CD4-positive, CD25-positive, alpha-beta regulatory T cell (primary cell): Measurements from ENCODE around the gene FAM53B. TPM values are rescaled to one million over a fixed set of nuclear protein-coding genes. Genes with fewer than 3 reads are reported as not detected.

Source experiments
- ATAC-seq, 2 donors: fragments of 150-1000 bp; cut with Tn5 transposase; one replicate each; pipeline ENCODE4 v1.10.0; 2021; ENCODE audit warnings: low read depth in 2 of 2, moderate number of reproducible peaks in 2 of 2, moderate library complexity in 1 of 2
- DNase-seq, 3 donors: peaks; one replicate each; pipeline versions ENCODE4 v3.0.0 to v3.0.0-alpha.2; 2012 to 2022; ENCODE audit warnings: mixed read lengths in 1 of 3
- H3K27ac ChIP-seq: one replicate; pipeline ENCODE4 v1.7.0; 2013; ENCODE audit warnings: mild to moderate bottlenecking, low read length; ENCODE audit not compliant: insufficient read depth, poor library complexity, severe bottlenecking
- H3K27me3 ChIP-seq: one replicate; pipeline ENCODE4 v1.7.0; 2013; ENCODE audit warnings: low read length; ENCODE audit not compliant: control insufficient read depth, insufficient read depth
- H3K36me3 ChIP-seq: one replicate; pipeline ENCODE4 v1.7.0; 2013; ENCODE audit warnings: mild to moderate bottlenecking, low read length, moderate library complexity; ENCODE audit not compliant: control insufficient read depth, insufficient read depth
- H3K4me1 ChIP-seq: 2 replicates; pipeline ENCODE4 v1.7.0; 2013; ENCODE audit warnings: mild to moderate bottlenecking, low read length; ENCODE audit not compliant: insufficient read depth, control insufficient read depth, poor library complexity, severe bottlenecking
- H3K4me3 ChIP-seq: one replicate; pipeline ENCODE4 v1.7.0; 2013; ENCODE audit warnings: low read depth, mild to moderate bottlenecking, low read length, moderate library complexity
- H3K9me3 ChIP-seq, 2 experiments: 1 replicate in 1 of 2; 2 replicates in 1 of 2; pipeline ENCODE4 v1.7.0; 2013; ENCODE audit warnings: low read length in 2 of 2, mild to moderate bottlenecking in 1 of 2, moderate library complexity in 1 of 2; ENCODE audit not compliant: control insufficient read depth in 2 of 2
- H3K27ac Mint-ChIP-seq, 3 donors: one replicate each; pipeline ENCODE4 v1.8.0; 2020 to 2022; ENCODE audit warnings: mild to moderate bottlenecking in 3 of 3, mixed read lengths in 3 of 3, moderate library complexity in 2 of 3
- H3K27me3 Mint-ChIP-seq: one replicate; pipeline ENCODE4 v1.8.0; 2022; ENCODE audit warnings: mild to moderate bottlenecking, mixed read lengths
- H3K36me3 Mint-ChIP-seq: one replicate; pipeline ENCODE4 v1.8.0; 2020; ENCODE audit warnings: mixed read lengths
- H3K4me1 Mint-ChIP-seq, 4 donors: one replicate each; pipeline ENCODE4 v1.8.0; 2020 to 2022; ENCODE audit warnings: mixed read lengths in 4 of 4, mild to moderate bottlenecking in 1 of 4
- H3K4me3 Mint-ChIP-seq, 4 donors: one replicate each; pipeline ENCODE4 v1.8.0; 2020 to 2022; ENCODE audit warnings: mild to moderate bottlenecking in 4 of 4, mixed read lengths in 4 of 4, moderate library complexity in 3 of 4
- H3K9me3 Mint-ChIP-seq, 7 donors: one replicate each; pipeline ENCODE4 v1.8.0; 2020 to 2022; ENCODE audit warnings: mixed read lengths in 7 of 7, mild to moderate bottlenecking in 3 of 7, moderate library complexity in 2 of 7
- polyA plus RNA-seq, 4 donors: library from polyadenylated mRNA; unstranded; fragments of 300-500 nt; fragmentation: Illumina TruSeq; gene quantifications; one replicate each; pipeline ENCODE4 v1.2.3, GENCODE V29; 2021
- total RNA-seq: library from RNA; stranded (reverse); gene quantifications from one replicate; pipeline ENCODE4 v1.2.3, GENCODE V29; 2022

Gene FAM53B
- total and polyA plus RNA-seq, 5 donors from 2014 or later: 5.8 to 116 (median 15.0) TPM

DNA sequence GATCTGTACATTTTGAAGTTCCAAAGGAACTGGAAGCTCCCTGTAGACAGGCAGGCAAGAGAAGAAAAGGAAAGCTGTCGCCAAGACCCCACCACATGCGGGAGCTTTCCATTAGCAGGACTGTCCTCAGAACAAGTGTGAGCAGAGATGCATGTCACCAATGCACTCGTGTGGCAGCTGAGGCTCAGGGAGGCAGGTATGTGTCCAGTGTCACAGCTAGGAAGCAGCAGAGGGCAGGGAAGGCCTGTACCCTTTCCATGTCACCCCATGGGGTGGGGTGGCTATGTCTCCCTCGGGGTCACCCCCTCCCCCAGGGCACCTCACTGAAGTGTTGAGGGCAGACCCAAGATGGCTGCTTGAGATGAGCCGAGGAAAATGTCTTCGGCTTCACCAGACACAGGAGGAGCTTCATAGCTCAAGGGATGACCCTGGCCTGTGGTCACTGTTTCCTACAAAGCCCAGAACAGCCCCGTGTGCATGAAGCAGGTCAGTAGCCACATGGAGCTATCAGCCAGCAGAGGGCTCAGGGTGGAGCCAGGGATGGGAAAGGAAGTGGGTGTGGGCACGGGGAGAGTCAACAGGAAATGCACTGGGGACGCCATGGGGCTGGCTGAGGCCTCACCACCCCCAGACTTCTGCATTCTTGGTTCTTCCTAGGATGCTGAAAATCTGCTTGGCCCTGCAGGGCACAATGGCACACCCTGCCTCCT is 96.6 kb downstream of the FAM53B start:
- H3K27ac ChIP-seq: peak overlapping the region; percentile 81
- peak overlapping the region; percentile 58 for H3K4me3 ChIP-seq
- peaks cover 92% of the 10 kb centered on the region for H3K4me1 ChIP-seq
- ATAC-seq: peak; percentile 61 to 63
- Mint-ChIP-seq H3K27ac (peak overlapping the region; percentile 94 to 97 (median 96)), H3K27me3 (no peaks in the 10 kb centered on the region), H3K4me1 (peaks cover 22 to 95% (median 63%) of the 10 kb centered on the region in 4 donors), H3K36me3 (peaks cover 9% of the 10 kb centered on the region), H3K4me3 (peak overlapping the region; percentile 58 to 80 (median 78)), H3K9me3 (no peaks in the 10 kb centered on the region)
- no peaks in the 10 kb centered on the region for H3K9me3 ChIP-seq
- peaks cover 1% of the 10 kb centered on the region for H3K36me3 ChIP-seq
- DNase-seq: peak; percentile 45 to 89 (median 57)
- H3K27me3 ChIP-seq: no peaks in the 10 kb centered on the region

DNA sequence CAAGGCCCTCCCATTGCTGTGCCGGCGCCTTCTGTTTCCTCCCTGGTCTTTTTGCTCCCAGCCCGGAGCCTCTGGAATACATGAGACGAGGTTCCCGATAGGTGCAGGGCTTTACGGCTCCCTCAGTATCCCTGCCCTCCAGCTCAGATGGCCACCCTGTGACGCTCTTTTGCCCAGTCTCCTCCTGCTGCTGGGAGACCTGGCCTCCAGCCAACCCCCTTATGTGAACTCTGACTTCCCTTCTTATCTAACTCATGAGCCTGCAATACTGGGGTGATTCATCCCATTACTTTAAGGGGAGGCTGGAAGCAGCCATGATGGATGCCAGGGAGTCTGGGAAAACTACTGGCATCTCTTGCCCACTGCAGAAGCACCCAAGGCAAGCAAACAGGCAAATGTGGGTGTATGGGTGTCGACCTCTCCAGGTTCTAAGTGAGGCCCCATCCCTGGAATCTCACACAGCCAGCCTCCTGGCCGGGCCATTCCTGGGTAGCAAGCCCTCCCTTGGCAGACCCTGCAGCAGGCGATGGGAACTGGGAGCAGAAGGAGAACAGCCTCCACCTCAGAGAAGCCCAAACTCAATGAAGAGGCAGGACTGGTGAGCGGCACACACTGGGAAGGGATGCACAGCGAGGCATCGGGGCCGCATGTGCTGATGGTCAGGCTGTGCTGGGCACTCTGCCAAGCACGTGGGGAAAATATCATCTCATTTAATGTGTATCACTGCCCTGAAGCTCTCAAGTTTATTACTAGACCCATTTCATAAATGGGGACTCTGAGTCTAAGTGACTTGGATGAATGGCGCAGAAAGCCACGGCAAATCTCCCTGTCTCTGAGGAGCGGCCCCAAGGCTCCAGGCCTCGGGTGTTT is 97.5 kb downstream of the FAM53B start:
- H3K27me3 Mint-ChIP-seq: no peaks in the 10 kb centered on the region
- H3K4me3 Mint-ChIP-seq: peak overlapping the region; percentile 58 to 80 (median 78)
- DNase-seq: no peak
- peaks cover 9% of the 10 kb centered on the region for H3K36me3 Mint-ChIP-seq
- H3K27ac ChIP-seq: peak overlapping the region; percentile 81
- H3K27ac Mint-ChIP-seq: peak overlapping the region; percentile 93 to 97 (median 96)
- peaks cover 0 to 2% (median 0%) of the 10 kb centered on the region in 7 donors for H3K9me3 Mint-ChIP-seq
- H3K4me3 ChIP-seq: no peak overlapping the region
- no peaks in the 10 kb centered on the region for H3K27me3 ChIP-seq
- peaks cover 22 to 93% (median 62%) of the 10 kb centered on the region in 4 donors for H3K4me1 Mint-ChIP-seq
- H3K36me3 ChIP-seq: peaks cover 7% of the 10 kb centered on the region
- no peak for ATAC-seq
- no peaks in the 10 kb centered on the region for H3K9me3 ChIP-seq
- H3K4me1 ChIP-seq: peaks cover 92% of the 10 kb centered on the region

DNA sequence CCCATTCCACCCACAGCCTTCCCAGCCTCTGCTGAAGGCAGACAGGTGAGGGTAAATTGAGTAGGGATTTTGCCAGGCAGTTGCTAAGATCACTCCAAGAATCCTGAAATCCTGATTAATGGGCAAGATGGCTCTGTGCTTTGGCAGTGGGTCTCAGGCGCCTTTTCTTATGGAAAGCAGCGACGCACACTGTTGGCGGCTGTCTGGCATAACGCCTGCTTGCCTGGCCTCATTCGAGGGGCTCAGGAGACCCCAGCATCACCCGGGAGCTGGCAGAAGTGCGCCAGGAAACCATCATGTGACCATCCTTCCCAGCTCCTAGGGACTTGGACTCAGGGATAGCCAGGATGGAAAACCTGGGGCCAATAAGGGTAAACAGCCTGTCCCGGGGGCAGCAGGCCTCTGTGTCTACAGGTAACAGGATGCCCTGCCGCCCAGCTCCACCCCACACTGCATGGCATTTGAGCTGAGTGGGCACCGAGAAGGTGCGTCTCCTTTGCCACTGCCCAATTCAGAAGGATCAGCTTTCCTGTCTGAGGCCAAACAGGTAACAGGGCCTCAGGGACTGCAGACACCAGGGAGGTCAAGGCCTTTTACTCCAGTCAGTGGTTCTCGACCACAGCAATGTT is 98.6 kb downstream of the FAM53B start:
- ATAC-seq: no peak
- no peak overlapping the region for H3K4me3 ChIP-seq
- no peaks in the 10 kb centered on the region for H3K27me3 Mint-ChIP-seq

DNA sequence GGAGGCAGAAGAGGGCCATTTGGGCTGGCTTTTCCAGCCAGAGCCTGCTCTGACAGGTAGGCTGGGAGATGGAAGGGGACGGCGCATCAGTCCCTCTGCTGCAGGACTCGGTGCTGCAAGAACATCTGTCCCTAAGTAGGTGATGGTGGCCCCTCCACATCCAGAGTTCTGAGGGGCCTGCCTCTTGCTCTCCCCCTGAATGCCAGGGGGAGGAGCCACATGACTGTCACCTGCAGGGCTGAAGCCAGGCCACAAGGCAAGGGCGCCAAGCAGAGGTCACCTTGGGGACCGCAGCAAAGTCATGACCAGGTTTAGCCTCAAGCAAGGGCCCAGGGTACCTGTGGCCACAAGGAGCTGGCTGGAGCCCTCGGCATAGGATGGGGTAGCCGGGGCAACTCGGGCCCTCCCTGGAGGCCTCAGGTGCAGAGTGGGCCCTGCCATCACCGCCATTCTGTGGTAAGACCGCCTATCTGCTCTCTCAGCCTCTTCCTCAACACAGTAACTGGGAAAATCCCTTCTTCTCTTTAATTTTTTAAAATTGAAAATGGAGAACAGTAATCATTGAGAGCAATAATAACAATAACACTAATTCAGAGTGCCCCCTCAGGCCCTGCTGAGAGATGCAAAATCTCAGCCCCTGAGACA is 99.3 kb downstream of the FAM53B start:
- peaks cover 92% of the 10 kb centered on the region for H3K4me1 ChIP-seq
- H3K9me3 Mint-ChIP-seq: peaks cover 0 to 2% (median 0%) of the 10 kb centered on the region in 7 donors
- peaks cover 19 to 93% (median 64%) of the 10 kb centered on the region in 4 donors for H3K4me1 Mint-ChIP-seq
- no peaks in the 10 kb centered on the region for H3K27me3 Mint-ChIP-seq
- no peaks in the 10 kb centered on the region for H3K27me3 ChIP-seq
- peak overlapping the region in 1 of 4 donors; percentile 50 for H3K4me3 Mint-ChIP-seq
- DNase-seq (no peak), ATAC-seq (no peak)
- peak overlapping the region; percentile 46 to 92 (median 69) for H3K27ac Mint-ChIP-seq
- no peaks in the 10 kb centered on the region for H3K9me3 ChIP-seq
- H3K27ac ChIP-seq: peak overlapping the region; percentile 20
- peaks cover 7% of the 10 kb centered on the region for H3K36me3 ChIP-seq
- peaks cover 5% of the 10 kb centered on the region for H3K36me3 Mint-ChIP-seq
- H3K4me3 ChIP-seq: no peak overlapping the region

More for the DNA sequence above, 98.6 kb downstream of the FAM53B start:
- Mint-ChIP-seq H3K9me3 (peaks cover 0 to 2% (median 0%) of the 10 kb centered on the region in 7 donors), H3K4me1 (peaks cover 24 to 93% (median 66%) of the 10 kb centered on the region in 4 donors), H3K27ac (peak overlapping the region; percentile 89 to 97 (median 93)), H3K4me3 (peak overlapping the region in 3 of 4 donors; percentile 7 to 58 (median 35)), H3K36me3 (peaks cover 7% of the 10 kb centered on the region)
- Histone ChIP-seq H3K4me1 (peaks cover 92% of the 10 kb centered on the region), H3K27me3 (no peaks in the 10 kb centered on the region), H3K9me3 (no peaks in the 10 kb centered on the region), H3K36me3 (peaks cover 7% of the 10 kb centered on the region), H3K27ac (no peak overlapping the region)
- no peak for DNase-seq

DNA sequence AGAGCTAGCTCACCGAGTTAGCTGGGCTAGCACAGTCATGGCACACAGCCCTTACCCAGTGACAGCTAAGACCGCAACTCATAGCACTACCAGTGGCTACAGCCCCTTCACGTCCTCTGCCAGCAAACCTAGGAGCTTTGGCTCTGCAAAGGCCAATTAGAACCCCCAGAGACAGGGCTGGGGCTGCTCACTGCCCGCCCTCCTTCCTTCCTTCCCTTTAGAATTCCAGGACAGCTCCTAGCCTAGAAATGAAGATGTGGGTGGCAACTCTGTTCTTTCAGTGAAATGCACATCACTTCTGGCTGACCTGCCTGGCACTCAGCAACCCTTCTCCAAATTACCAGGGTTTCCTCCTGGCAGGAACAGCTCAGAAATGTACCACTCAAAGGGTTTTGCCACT is 99.9 kb downstream of the FAM53B start:
- peaks cover 5% of the 10 kb centered on the region for H3K36me3 Mint-ChIP-seq
- peak overlapping the region; percentile 69 to 92 (median 84) for H3K27ac Mint-ChIP-seq
- peak overlapping the region in 2 of 4 donors; percentile 8 to 50 for H3K4me3 Mint-ChIP-seq
- no peak overlapping the region for H3K4me3 ChIP-seq
- H3K27me3 Mint-ChIP-seq: no peaks in the 10 kb centered on the region
- no peaks in the 10 kb centered on the region for H3K9me3 ChIP-seq
- peaks cover 7% of the 10 kb centered on the region for H3K36me3 ChIP-seq
- H3K27ac ChIP-seq: no peak overlapping the region
- H3K4me1 Mint-ChIP-seq: peaks cover 14 to 93% (median 62%) of the 10 kb centered on the region in 4 donors
- H3K4me1 ChIP-seq: peaks cover 92% of the 10 kb centered on the region
- ATAC-seq (no peak), DNase-seq (no peak)
- peaks cover 0 to 2% (median 0%) of the 10 kb centered on the region in 7 donors for H3K9me3 Mint-ChIP-seq
- no peaks in the 10 kb centered on the region for H3K27me3 ChIP-seq

GRCh38 chr10:124643330-124644009 is 100.7 kb downstream of the FAM53B start:
- Mint-ChIP-seq H3K27me3 (no peaks in the 10 kb centered on the region), H3K36me3 (peaks cover 5% of the 10 kb centered on the region), H3K4me1 (peaks cover 14 to 93% (median 56%) of the 10 kb centered on the region in 4 donors), H3K9me3 (peaks cover 0 to 2% (median 0%) of the 10 kb centered on the region in 7 donors), H3K27ac (peak overlapping the region; percentile 69 to 93 (median 83)), H3K4me3 (no peak overlapping the region)
- H3K27ac ChIP-seq: peak overlapping the region; percentile 2
- DNase-seq: no peak
- H3K4me1 ChIP-seq: peaks cover 91% of the 10 kb centered on the region
- H3K9me3 ChIP-seq: no peaks in the 10 kb centered on the region
- H3K27me3 ChIP-seq: no peaks in the 10 kb centered on the region
- no peak overlapping the region for H3K4me3 ChIP-seq
- no peak for ATAC-seq
- peaks cover 7% of the 10 kb centered on the region for H3K36me3 ChIP-seq
